ENCODE measurements around the gene MYH15.

- no peak for TF ChIP-seq POLR2A (IDR thresholded peaks at IDR 0.05)
- no peak for TF ChIP-seq CTCF (IDR thresholded peaks at IDR 0.05 in 4 of 5, conservative IDR thresholded peaks at IDR 0.05 in 1 of 5)
Measured at GRCh38 chr3:108525256-108525655, 14.9 kb upstream of the MYH15 start.

Data from gastrocnemius medialis (tissue), 4 donors.